AG08396 (cell line): Measurements from ENCODE around the gene PGLYRP1.
A peak's percentile ranks its signal among the peaks of the same experiment; 100 is the strongest.

Source experiments
- DNase-seq: peaks from one replicate; pipeline ENCODE4 v3.0.0; 2012; ENCODE audit warnings: low spot score, mixed read lengths

The PGLYRP1 gene

GRCh38 chr19:46032597-46033025, 9.8 kb upstream of the PGLYRP1 start:
- DNase-seq, result no peak

GRCh38 chr19:46031781-46032596, 9.1 kb upstream of the PGLYRP1 start:
- no peak for DNase-seq

DNA sequence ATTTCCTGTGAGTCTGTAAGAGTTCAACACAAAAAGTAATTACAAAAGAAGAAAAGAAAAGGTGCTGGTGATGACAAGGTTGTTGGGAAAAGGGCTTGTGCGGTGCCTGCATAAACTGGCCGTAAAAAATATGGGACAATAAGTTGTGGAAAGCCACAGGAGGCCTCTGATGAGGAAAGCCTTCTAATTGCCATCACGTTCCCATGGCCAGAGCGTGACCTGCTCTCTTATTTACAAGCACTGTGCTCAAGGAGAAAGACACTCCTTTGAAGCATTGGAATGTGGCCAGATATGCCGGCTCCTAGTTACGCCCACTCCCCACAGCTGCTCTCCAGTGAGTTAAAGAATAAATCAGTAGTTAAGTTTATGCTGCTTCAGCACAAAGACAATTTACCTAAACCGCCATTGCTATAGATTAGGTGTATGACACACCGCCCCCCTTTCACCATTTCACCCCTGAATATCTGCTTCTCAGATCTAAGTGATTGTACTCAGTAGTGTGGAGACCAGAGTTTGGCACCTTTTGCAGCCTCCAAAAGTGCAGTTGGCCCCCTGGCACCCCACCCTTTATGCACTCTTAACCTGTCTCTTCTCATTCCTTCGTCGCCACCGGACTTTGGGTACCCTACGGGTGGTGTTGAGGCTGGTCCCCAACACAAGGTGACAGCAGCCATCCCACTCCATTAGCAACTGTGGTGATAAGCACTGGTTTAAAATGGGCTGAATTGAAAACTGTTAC, 8.1 kb upstream of the PGLYRP1 start:
- DNase-seq, result no peak

- DNase-seq, result no peak
These were observed 3.0 kb upstream of the PGLYRP1 start for GRCh38 chr19:46025835-46026234.

DNA sequence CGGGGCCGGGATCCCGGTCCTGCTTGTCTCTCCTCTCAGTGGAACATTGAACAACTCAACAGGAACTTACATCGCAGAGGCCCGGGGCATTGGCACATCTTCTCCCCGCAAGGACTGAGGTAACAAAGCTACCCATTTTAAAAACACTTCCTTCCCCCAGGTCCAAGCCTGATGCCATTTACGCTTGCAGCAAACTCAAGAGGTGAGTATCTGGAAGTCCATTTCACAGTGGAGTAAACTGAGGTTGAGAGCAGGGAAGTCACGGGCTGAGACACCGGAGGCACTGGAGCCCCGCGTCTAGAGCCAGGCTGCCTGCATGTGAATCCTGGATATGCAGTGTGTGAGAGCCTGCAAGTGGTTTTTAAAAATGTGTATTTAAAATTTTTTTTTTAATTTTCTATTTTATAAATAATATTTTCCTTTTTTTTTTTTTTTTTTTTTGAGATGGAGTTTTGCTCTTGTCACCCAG, 492 bp upstream of the PGLYRP1 start:
- no peak for DNase-seq

GRCh38 chr19:46022061-46022430, 807 bp downstream of the PGLYRP1 start:
- DNase-seq, result no peak

GRCh38 chr19:46021531-46022041, 1.3 kb downstream of the PGLYRP1 start:
- DNase-seq, result no peak

DNA sequence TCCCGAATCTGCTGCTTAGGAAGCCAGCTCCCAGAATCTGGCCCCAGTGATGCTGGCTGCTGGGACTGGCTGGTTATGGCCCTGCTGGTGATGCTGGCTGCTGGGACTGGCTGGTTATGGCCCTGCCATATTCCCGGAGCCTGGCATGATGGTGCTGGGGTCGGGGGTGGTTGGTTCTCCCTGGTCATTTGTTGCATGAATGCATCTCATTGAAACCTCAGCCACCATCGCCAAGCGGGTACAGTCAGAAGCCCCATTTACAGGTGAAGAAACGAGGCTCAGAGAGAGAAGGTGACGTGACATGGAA, 2.1 kb downstream of the PGLYRP1 start:
- DNase-seq, result no peak

DNA sequence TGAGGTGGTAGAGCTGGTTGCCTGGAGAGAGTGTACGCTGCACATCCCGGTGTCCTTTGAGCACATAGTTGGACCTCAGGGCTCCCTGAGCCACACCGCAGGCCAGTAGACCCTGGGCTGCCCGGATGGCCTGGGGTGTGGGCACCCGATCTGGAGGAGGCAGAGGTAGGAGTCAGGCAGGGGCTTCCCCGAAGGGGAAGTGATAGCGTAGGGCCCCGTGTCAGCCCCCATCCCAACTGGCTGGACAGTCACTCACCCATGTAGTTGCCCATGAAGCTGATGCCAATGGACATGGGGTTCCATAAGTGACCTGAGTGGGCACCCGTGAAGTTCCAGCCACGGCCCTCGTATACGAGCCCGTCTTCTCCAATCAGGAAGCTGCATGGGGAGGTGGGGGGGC, 3.6 kb downstream of the PGLYRP1 start:
- DNase-seq, result no peak

GRCh38 chr19:46018729-46019251, 4.1 kb downstream of the PGLYRP1 start:
- no peak for DNase-seq

DNA sequence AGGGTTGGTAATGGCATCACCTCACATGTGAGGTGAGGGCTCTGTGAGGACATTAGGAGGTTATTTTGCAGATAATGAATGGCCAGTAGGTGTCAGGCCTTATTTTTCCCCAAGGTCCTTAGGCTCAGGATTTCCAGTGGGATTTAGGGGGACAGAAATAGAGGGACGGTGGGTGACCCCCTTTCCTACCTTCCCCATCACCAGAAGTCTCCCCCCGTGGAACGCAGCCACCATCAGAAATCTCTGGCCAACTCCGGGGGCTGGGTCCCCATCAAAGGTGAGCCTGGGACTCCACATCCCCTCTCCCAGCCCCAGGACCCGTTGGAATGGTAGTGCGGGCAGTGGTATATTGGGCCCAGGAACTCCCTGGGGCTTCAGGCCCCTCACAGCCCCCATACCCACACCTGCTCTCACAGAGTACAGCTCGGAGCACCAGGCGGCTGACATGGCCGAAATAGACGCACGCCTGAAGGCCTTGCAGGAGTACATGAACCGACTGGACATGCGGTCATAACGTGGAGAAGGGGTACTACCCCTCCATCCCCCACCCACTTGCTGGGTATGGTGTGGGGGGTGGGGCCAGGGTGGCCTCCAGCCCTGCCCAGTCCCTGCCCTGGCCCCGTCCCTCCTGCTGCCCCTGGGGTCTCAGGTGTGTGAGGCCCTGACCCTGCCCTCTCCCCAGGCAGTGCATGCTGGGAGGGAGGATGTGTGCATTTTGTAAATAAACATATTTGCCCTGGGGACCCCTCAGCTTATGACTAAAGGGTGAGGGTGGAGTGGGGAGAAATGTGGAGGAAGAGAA, 4.8 kb downstream of the PGLYRP1 start:
- no peak for DNase-seq

GRCh38 chr19:46017095-46017429, 5.8 kb downstream of the PGLYRP1 start:
- no peak for DNase-seq

- peak; percentile 95 for DNase-seq
These were observed 6.3 kb downstream of the PGLYRP1 start for GRCh38 chr19:46016426-46017094.

GRCh38 chr19:46015687-46016425, 7.0 kb downstream of the PGLYRP1 start:
- no peak for DNase-seq

GRCh38 chr19:46014941-46015686, 7.7 kb downstream of the PGLYRP1 start:
- peak; percentile 48 for DNase-seq

GRCh38 chr19:46014534-46014933, 8.3 kb downstream of the PGLYRP1 start:
- DNase-seq, result no peak

GRCh38 chr19:46009530-46010510, 13.0 kb downstream of the PGLYRP1 start:
- DNase-seq, result peak; percentile 81

DNA sequence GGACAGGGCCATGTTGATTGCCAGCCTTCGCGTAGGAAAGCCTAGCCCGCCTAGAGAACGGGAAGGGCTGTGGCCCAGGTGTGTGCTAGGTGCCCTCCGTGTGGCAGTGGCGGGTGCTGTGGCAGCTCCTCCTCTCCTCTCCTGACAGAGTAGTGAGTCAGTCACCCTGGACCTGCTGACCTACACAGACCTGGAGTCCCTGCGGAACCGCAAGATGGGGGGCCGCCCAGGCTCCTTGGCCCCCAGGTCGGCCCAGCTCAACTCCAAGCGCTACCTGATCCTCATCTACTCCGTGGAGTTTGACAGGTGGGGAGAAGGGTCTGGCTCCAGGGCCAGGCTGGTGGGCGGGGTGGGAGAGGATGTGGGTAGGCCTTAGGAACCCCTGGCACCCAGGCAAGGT, 16.4 kb downstream of the PGLYRP1 start:
- DNase-seq, result no peak

DNA sequence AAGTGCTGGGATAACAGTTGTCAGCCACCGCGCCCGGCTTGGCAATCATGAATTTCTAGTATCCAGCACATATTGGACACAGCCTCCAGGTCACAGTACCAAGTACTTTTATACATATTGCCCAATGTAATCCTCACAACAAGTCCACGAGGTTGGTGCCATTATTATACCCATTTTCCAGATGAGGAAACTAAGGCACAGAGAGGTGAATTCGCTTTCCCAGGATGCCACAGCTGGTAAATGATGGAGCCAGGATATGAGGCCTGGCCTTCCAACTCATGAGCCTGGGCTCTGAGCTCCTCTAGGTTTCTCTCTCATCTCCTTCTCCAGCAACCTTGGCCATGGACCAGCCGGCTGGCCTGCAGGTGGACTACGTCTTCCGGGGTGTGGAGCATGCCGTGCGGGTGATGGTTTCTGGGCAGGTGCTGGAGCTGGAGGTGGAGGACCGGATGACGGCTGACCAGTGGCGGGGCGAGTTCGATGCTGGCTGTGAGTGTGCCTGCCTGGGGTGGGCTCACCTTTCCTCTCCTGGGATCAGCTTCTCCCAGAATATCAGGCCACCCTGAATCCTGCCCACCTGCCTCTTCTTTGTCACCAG, 20.1 kb downstream of the PGLYRP1 start:
- DNase-seq, result no peak
